OCI-LY3 (cell line): ENCODE results near the gene CTXND2.

Source experiments
- H2AFZ ChIP-seq: fragments of 200-600, 300-600 bp; shearing (Covaris generic); 2 replicates; pipeline ENCODE4 v1.6.0; 2014; ENCODE audit warnings: antibody characterized with exemption, low read depth, low read length
- H3K27ac ChIP-seq: fragments of 200-600, 300-600 bp; sonication (generic); 2 replicates; pipeline ENCODE4 v1.5.1; 2014; ENCODE audit warnings: mild to moderate bottlenecking, low read length, moderate library complexity, mixed read lengths
- H3K27me3 ChIP-seq: fragments of 200-600, 300-600 bp; sonication (generic); 2 replicates; pipeline ENCODE4 v1.6.1; 2014; ENCODE audit warnings: low read depth, low read length, mixed read lengths
- H3K36me3 ChIP-seq: fragments of 200-600, 300-600 bp; sonication (generic); replicated peaks from 2 replicates; pipeline ENCODE3; 2014; ENCODE audit warnings: low read depth, low read length, mixed read lengths
- H3K4me1 ChIP-seq: fragments of 300-600, 200-600 bp; sonication (generic); 2 replicates; pipeline ENCODE4 v1.6.1; 2014; ENCODE audit warnings: low read length, mixed read lengths
- H3K4me2 ChIP-seq: fragments of 200-600, 300-600 bp; sonication (generic); 2 replicates; pipeline ENCODE4 v1.6.1; 2014; ENCODE audit warnings: low read length, mixed read lengths
- H3K4me3 ChIP-seq: fragments of 300-600, 200-600 bp; sonication (generic); 2 replicates; pipeline ENCODE4 v1.5.1; 2014; ENCODE audit warnings: antibody characterized with exemption, mild to moderate bottlenecking, low read length, moderate library complexity
- H3K79me2 ChIP-seq: fragments of 300-600, 200-600 bp; shearing (Covaris generic); 2 replicates; pipeline ENCODE4 v1.6.1; 2014; ENCODE audit warnings: mild to moderate bottlenecking, low read length, mixed read lengths
- H3K9ac ChIP-seq: fragments of 300-600, 200-600 bp; shearing (Covaris generic); 2 replicates; pipeline ENCODE4 v1.6.0; 2014; ENCODE audit warnings: mild to moderate bottlenecking, low read length, moderate library complexity
- H3K9me3 ChIP-seq: fragments of 200-600, 300-600 bp; shearing (Covaris generic); 2 replicates; pipeline ENCODE4 v1.6.1; 2014; ENCODE audit warnings: low read length, mixed read lengths; ENCODE audit not compliant: insufficient read depth
- H4K20me1 ChIP-seq: fragments of 200-600, 300-600 bp; sonication (generic); 2 replicates; pipeline ENCODE4 v1.6.1; 2016; ENCODE audit warnings: low read length, mixed read lengths; ENCODE audit not compliant: insufficient read depth
- CTCF ChIP-seq: fragments of 200-600, 300-600 bp; sonication (generic); IDR thresholded peaks from 2 replicates; pipeline ENCODE4 v1.5.1; 2014; ENCODE audit warnings: antibody characterized with exemption, low read length, low read depth
- EZH2phosphoT487 ChIP-seq: fragments of 200-600 bp; shearing (Covaris generic); IDR thresholded peaks from 2 replicates; pipeline ENCODE4 v1.6.1; 2018; ENCODE audit warnings: antibody characterized with exemption, mixed run types, low read depth

The CTXND2 gene

DNA sequence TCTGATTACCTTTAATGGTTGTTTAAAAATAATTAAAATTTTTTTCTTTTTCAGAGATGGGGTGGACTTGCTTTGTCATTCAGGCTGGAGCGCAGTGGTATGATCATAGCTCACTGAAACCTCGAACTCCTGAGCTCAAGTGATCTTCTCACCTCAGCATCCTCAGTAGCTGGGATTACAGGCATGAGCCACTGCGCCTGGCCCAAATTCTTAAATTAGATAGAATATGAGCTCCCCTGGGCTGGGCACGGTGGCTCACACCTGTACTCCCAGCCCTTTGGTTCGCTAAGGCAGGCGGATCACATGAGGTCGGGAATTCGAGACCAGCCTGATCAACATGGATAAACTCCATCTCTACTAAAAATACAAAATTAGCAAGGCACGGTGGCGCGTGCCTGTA, 70.7 kb downstream of the CTXND2 start:
- Histone ChIP-seq H3K9me3 (no peaks in the 10 kb centered on the region), H3K4me3 (no peak overlapping the region), H3K27ac (no peak overlapping the region), H3K27me3 (no peaks in the 10 kb centered on the region), H3K4me1 (no peaks in the 10 kb centered on the region), H3K4me2 (no peak overlapping the region), H2AFZ (no peak overlapping the region), H3K9ac (no peak overlapping the region), H4K20me1 (no peaks in the 10 kb centered on the region), H3K36me3 (peaks cover 59% of the 10 kb centered on the region), H3K79me2 (no peaks in the 10 kb centered on the region)
- no peak for TF ChIP-seq EZH2phosphoT487

GRCh38 chr1:150960646-150961045, 73.7 kb downstream of the CTXND2 start:
- H3K4me3 ChIP-seq: no peak overlapping the region
- no peaks in the 10 kb centered on the region for H3K79me2 ChIP-seq
- H4K20me1 ChIP-seq: no peaks in the 10 kb centered on the region
- H3K4me2 ChIP-seq: no peak overlapping the region
- no peaks in the 10 kb centered on the region for H3K4me1 ChIP-seq
- TF ChIP-seq EZH2phosphoT487 (no peak), CTCF (no peak)
- H3K9ac ChIP-seq: no peak overlapping the region
- H3K27ac ChIP-seq: no peak overlapping the region
- H3K36me3 ChIP-seq: peaks cover 69% of the 10 kb centered on the region
- no peaks in the 10 kb centered on the region for H3K27me3 ChIP-seq
- H2AFZ ChIP-seq: no peak overlapping the region
- no peaks in the 10 kb centered on the region for H3K9me3 ChIP-seq

DNA sequence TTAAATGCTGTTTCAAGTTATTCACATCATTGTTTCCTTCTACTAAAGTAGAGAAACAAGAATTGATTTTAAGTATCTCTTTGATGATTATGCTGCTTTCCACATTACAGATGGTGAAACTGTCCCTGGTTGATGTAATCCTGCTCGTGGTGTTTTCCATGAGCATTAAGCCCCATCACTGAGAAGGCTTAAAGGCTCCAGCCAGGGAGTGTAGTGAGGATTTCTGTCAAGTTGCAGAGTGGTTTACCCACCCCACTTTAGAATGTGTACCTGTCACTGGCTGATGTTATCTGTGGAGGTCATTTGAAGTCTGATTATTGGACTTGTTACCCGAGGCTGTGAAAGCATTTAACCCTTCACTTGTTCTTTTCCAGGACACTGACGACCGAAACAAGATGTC, 74.8 kb downstream of the CTXND2 start:
- Histone ChIP-seq H3K36me3 (peaks cover 75% of the 10 kb centered on the region), H4K20me1 (no peaks in the 10 kb centered on the region), H3K9ac (no peak overlapping the region), H3K9me3 (no peaks in the 10 kb centered on the region), H3K4me2 (no peak overlapping the region), H3K79me2 (no peaks in the 10 kb centered on the region), H3K27ac (no peak overlapping the region), H3K27me3 (no peaks in the 10 kb centered on the region), H3K4me1 (no peaks in the 10 kb centered on the region), H3K4me3 (no peak overlapping the region), H2AFZ (no peak overlapping the region)
- TF ChIP-seq CTCF (no peak), EZH2phosphoT487 (no peak)
